Coronary artery (tissue), 2 donors: ENCODE results near the gene CA12.

ENCODE experiments used
- DNase-seq: peaks from one replicate; pipeline ENCODE4 v3.0.0-alpha.2; 2017; ENCODE audit warnings: low spot score
- H3K27ac ChIP-seq, 2 donors: fragments of 200-600 bp; sonication (generic); one replicate each; pipeline ENCODE4 v1.5.1; 2016 to 2019
- H3K4me3 ChIP-seq: fragments of 200-600 bp; sonication (generic); 2 replicates; pipeline ENCODE4 v1.5.1; 2016; ENCODE audit warnings: mild to moderate bottlenecking, moderate library complexity
- TF ChIP-seq, protein P1 (sequence below): fragments of 200-600 bp; sonication (generic); IDR thresholded peaks from one replicate; pipeline ENCODE4 v1.5.1; 2019; ENCODE audit warnings: antibody characterized with exemption

The CA12 gene

DNA sequence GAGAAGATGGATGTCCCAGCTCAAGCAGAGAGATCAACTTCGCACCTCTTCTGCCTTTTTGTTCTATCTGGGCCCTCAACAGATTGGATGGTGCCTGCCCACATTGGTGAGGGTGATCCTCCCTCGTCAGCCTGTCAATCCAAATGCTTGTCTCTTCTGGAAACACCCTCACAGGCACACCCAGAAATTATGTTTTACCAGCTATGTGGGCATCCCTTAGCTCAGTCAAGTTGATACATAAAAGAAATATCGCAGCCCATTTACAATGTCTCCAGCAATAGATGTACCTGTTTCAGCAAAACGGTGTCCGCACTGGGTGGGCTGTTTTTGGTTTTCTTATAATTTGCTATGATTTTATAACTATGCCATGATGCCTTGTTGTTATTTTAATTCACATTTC, 27.5 kb upstream of the CA12 start:
- TF ChIP-seq, protein P1, sequence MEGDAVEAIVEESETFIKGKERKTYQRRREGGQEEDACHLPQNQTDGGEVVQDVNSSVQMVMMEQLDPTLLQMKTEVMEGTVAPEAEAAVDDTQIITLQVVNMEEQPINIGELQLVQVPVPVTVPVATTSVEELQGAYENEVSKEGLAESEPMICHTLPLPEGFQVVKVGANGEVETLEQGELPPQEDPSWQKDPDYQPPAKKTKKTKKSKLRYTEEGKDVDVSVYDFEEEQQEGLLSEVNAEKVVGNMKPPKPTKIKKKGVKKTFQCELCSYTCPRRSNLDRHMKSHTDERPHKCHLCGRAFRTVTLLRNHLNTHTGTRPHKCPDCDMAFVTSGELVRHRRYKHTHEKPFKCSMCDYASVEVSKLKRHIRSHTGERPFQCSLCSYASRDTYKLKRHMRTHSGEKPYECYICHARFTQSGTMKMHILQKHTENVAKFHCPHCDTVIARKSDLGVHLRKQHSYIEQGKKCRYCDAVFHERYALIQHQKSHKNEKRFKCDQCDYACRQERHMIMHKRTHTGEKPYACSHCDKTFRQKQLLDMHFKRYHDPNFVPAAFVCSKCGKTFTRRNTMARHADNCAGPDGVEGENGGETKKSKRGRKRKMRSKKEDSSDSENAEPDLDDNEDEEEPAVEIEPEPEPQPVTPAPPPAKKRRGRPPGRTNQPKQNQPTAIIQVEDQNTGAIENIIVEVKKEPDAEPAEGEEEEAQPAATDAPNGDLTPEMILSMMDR = no peak
- no peak overlapping the region for H3K4me3 ChIP-seq
- DNase-seq = no peak

DNA sequence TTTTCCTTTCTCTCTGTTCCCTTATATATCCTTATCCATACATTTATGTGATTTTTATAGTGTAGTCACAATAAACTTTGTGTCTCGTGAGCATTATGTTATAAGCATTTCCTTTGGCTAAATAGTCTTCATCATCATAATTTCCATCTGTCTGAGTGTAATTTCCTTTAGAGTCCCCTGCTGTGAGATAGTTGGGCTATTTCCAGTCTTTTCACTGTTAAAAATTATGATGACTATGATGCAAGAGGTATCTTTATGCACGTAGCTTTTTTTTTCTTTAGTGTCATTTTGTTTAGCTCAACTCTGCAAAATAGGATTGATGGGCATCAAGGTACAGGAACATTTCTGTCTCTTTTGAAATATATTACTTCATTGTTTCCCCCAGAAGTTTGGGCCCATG, 26.9 kb upstream of the CA12 start:
- DNase-seq = no peak
- no peak overlapping the region for H3K27ac ChIP-seq
- H3K4me3 ChIP-seq = no peak overlapping the region
- TF ChIP-seq, protein P1 = no peak

More for the DNA sequence above, 27.5 kb upstream of the CA12 start:
- no peak overlapping the region for H3K27ac ChIP-seq

DNA sequence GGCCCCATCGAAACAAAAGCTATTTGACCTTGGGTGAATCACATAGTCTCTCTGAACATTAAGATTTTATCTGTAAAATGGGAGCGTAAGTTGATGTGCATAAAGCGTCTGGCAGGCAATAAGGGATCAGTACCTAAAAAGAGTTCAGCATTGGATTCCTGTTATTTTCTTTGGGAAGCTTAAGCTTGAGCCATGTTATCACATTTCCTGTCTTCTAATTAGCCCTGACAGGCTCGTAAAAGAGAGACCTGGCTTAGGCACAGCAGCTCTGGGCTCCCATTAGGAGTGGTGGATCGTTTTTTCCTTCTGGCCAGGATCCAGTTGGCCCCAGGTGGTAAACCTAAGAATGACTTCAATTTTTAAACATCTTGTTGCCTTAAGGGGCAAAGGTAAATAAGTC, 26.0 kb upstream of the CA12 start:
- no peak overlapping the region for H3K27ac ChIP-seq
- TF ChIP-seq, protein P1 = no peak
- H3K4me3 ChIP-seq = no peak overlapping the region
- DNase-seq = no peak

DNA sequence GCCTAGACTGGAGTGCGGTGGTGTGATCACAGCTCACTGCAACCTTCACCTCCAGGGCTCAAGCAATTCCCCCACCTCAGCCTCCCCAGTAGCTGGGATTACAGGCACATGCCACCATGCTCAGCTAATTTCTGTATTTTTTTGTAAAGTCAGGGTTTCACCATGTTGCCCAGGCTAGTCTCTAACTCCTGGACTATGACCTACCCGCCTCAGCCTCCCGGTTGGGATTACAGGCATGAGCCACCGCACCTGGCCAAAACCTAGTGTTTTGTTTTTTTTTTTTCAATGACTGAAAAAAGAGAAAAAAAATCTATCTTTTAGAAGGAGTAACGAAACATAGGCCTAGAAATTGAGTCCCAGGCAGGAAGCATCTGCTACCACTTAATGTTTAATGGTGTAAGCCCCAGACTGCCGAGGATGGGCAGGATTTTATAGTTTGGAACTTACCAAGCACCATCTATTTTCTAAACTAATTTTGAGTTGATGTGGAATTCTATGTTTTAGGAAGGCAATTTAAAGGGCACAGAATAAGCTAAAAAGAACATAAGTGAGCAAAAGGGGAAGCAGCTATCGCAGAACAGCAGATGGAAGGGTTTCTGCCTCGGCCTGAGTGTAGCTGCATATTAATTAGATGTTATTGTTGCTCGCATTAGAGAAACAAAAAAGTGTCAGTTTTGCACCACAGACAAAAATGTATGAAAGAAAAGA, 24.2 kb upstream of the CA12 start:
- TF ChIP-seq, protein P1 = no peak
- DNase-seq = no peak
- H3K27ac ChIP-seq = no peak overlapping the region
- no peak overlapping the region for H3K4me3 ChIP-seq

DNA sequence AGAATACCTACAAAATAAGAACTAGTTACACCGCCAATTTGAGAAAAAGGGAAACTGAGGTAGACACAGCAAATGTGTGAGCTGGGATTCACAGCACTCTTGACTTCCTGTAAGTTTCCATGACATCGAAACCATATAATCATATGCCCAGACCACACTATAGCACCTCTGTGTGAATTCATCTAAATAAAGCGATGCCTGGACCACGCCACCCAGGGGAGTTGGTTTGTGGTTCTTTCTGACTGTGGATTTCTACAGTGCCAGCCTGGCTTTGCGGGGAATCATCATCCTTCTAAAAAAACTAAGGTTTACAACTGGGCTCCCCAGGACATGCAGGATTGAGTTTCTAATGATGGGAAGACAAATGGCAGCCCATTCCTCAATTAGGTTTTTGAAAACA, 23.5 kb upstream of the CA12 start:
- no peak overlapping the region for H3K4me3 ChIP-seq
- no peak overlapping the region for H3K27ac ChIP-seq
- no peak for DNase-seq
- TF ChIP-seq, protein P1 = no peak

DNA sequence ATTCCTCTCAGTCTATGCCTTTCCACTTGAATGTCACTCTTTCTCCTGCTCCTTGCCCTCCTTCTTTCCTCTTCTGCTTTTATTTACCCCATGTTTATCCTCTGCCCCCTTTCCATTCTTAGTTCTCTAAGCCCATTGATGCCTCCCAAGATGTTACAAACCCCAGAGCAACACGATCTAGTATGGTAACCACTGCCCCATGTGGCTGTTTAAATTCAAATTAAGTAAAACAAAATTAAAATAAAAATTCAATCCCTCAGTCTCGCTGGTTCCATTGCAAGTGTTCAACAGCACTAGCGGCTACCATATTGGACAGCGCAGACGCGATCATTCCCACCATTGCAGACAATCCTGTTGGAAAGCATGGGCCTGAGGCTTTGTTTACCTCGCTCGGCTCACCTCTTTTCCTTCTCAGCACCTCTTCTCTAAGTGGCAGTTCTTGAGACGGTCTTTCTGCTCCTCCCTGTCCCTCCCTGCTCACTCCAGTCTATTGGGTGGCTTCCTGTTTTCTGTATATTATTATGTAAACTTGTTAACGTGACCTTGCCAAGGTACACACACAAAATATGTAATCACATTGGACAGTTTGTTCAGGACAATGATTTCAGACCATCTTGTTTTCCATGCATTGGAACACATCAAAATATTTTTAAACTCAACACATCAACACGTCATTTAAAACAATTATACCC, 21.8 kb upstream of the CA12 start:
- H3K27ac ChIP-seq = no peak overlapping the region
- H3K4me3 ChIP-seq = no peak overlapping the region
- no peak for DNase-seq
- TF ChIP-seq, protein P1 = no peak
